ENCODE measurements around the gene PROCA1. TPM values are rescaled to one million over a fixed set of nuclear protein-coding genes. Genes with fewer than 3 reads are reported as not detected.
A peak's percentile ranks its signal among the peaks of the same experiment; 100 is the strongest.
"Not testable (repeated sequence)": the region's sequence is repeated elsewhere in the genome, so short reads cannot be mapped to it uniquely, and the experiment has no call there.

Gene PROCA1
- total RNA-seq, 1 experiment from 2014 or later, result 1.1 TPM

DNA sequence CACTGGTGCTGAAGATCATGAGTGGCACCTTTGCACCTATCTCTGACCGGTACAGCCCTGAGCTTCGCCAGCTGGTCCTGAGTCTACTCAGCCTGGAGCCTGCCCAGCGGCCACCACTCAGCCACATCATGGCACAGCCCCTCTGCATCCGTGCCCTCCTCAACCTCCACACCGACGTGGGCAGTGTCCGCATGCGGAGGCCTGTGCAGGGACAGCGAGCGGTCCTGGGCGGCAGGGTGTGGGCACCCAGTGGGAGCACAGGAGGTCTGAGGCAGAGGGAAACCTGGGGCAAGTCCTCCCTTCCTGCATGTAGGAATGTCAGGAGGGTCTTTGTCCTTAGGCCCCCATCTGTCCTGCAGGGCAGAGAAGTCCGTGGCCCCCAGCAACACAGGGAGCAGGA lies 25.6 kb upstream of the PROCA1 start:
- H3K4me3 Mint-ChIP-seq (ENCODE audit: unreplicated experiment), result no peak overlapping the region
- POLR2A ChIA-PET, result no interaction called here

DNA sequence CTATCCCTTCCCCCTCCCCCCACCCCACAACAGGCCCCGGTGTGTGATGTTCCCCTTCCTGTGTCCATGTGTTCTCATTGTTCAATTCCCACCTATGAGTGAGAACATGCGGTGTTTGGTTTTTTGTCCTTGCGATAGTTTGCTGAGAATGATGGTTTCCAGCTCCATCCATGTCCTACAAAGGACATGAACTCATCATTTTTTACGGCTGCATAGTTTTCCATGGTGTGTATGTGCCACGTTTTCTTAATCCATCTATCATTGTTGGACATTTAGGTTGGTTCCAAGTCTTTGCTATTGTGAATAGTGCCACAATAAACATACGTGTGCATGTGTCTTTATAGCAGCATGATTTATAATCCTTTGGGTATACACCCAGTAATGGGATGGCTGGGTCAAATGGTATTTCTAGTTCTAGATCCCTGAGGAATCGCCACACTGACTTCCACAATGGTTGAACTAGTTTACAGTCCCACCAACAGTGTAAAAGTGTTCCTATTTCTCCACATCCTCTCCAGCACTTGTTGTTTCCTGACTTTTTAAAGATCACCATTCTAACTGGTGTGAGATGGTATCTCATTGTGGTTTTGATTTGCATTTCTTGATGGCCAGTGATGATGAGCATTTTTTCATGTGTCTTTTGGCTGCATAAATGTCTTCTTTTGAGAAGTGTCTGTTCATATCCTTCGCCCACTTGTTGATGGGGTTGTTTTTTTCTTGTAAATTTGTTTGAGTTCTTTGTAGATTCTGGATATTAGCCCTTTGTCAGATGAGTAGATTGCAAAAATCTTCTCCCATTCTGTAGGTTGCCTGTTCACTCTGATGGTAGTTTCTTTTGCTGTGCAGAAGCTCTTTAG lies 24.5 kb upstream of the PROCA1 start:
- H3K4me1 Mint-ChIP-seq (ENCODE audit: insufficient read depth, unreplicated experiment); H3K27ac Mint-ChIP-seq (ENCODE audit: low read depth, unreplicated experiment); BruUV-seq (replicated peaks); H3K36me3 Mint-ChIP-seq (ENCODE audit: insufficient read depth, unreplicated experiment); H3K9me3 Mint-ChIP-seq (ENCODE audit: unreplicated experiment); DNase-seq (ENCODE audit: unreplicated experiment); intact Hi-C loops (cut with micrococcal nuclease); H3K4me3 Mint-ChIP-seq (ENCODE audit: unreplicated experiment); H3K27me3 Mint-ChIP-seq (ENCODE audit: insufficient read depth, unreplicated experiment): not testable (repeated sequence)
- ChIA-PET POLR2A (interaction anchor here (0.7 to 18.0 kb wide), 3 partner anchors 11 to 216 kb away, joined by 3 to 1135 read pairs (median 3); partner anchors contain the start of genes RPL23A and TRAF4), CTCF (interaction anchor here (0.6 to 2.0 kb wide), 5 partner anchors 8 to 16 kb away, joined by 3 to 7 read pairs (median 3); partner anchors contain the start of gene TLCD1)

More for the DNA sequence above, 25.6 kb upstream of the PROCA1 start:
- no peaks in the 10 kb centered on the region for H3K9me3 Mint-ChIP-seq (ENCODE audit: unreplicated experiment)
- H3K27me3 Mint-ChIP-seq (ENCODE audit: insufficient read depth, unreplicated experiment), result no peaks in the 10 kb centered on the region
- intact Hi-C loops (cut with micrococcal nuclease), result no loop called here
- peaks cover 2% of the 10 kb centered on the region for H3K4me1 Mint-ChIP-seq (ENCODE audit: insufficient read depth, unreplicated experiment)
- CTCF ChIA-PET, result interaction anchor here (0.6 kb wide), 1 partner anchor 10 kb away, joined by 3 read pairs; no protein-coding TSS in a partner anchor
- DNase-seq (ENCODE audit: unreplicated experiment), result no peak
- no peak overlapping the region for H3K27ac Mint-ChIP-seq (ENCODE audit: low read depth, unreplicated experiment)
- TF ChIP-seq, protein P1, sequence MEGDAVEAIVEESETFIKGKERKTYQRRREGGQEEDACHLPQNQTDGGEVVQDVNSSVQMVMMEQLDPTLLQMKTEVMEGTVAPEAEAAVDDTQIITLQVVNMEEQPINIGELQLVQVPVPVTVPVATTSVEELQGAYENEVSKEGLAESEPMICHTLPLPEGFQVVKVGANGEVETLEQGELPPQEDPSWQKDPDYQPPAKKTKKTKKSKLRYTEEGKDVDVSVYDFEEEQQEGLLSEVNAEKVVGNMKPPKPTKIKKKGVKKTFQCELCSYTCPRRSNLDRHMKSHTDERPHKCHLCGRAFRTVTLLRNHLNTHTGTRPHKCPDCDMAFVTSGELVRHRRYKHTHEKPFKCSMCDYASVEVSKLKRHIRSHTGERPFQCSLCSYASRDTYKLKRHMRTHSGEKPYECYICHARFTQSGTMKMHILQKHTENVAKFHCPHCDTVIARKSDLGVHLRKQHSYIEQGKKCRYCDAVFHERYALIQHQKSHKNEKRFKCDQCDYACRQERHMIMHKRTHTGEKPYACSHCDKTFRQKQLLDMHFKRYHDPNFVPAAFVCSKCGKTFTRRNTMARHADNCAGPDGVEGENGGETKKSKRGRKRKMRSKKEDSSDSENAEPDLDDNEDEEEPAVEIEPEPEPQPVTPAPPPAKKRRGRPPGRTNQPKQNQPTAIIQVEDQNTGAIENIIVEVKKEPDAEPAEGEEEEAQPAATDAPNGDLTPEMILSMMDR (IDR thresholded peaks at IDR 0.05; ENCODE audit: unreplicated experiment), result no peak
- H3K36me3 Mint-ChIP-seq (ENCODE audit: insufficient read depth, unreplicated experiment), result peaks cover 6% of the 10 kb centered on the region
- BruUV-seq (replicated peaks), result no TSS peak

DNA sequence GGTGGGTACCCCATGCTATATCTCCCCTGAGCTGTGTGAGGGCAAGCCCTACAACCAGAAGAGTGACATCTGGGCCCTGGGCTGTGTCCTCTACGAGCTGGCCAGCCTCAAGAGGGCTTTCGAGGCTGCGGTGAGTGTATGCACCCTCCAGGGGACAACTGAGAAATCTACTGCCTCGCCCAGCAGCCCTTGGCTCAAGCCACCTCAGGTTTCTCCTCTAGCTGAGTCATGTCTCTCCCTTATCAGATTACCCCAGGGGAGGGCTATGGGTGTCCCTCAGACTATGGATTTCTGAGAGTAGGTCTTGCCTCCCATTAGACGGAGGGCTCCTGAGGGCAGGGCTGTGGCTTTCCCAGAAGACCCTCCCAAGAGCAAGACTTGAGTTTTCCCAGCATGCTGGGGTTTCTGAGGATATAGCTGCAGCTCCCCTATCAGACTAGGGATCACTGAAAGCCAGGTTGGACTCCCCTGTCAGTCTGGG lies 23.6 kb upstream of the PROCA1 start:
- intact Hi-C loops (cut with micrococcal nuclease), result no loop called here
- ChIA-PET CTCF (interaction anchor here (0.6 to 2.0 kb wide), 5 partner anchors 8 to 17 kb away, joined by 3 to 7 read pairs (median 3); partner anchors contain the start of gene TLCD1), POLR2A (interaction anchor here (0.7 to 18.0 kb wide), 4 partner anchors 10 to 217 kb away, joined by 3 to 1135 read pairs (median 3); partner anchors contain the start of genes RPL23A and TRAF4)
- TF ChIP-seq, protein P1 (IDR thresholded peaks at IDR 0.05; ENCODE audit: unreplicated experiment), result no peak
- peak; percentile 39 for DNase-seq (ENCODE audit: unreplicated experiment)
- Mint-ChIP-seq H3K27ac (ENCODE audit: low read depth, unreplicated experiment) (no peak overlapping the region), H3K27me3 (ENCODE audit: insufficient read depth, unreplicated experiment) (no peaks in the 10 kb centered on the region), H3K36me3 (ENCODE audit: insufficient read depth, unreplicated experiment) (peaks cover 6% of the 10 kb centered on the region), H3K4me1 (ENCODE audit: insufficient read depth, unreplicated experiment) (peaks cover 5% of the 10 kb centered on the region), H3K4me3 (ENCODE audit: unreplicated experiment) (no peak overlapping the region), H3K9me3 (ENCODE audit: unreplicated experiment) (no peaks in the 10 kb centered on the region)
- BruUV-seq (replicated peaks), result no TSS peak

DNA sequence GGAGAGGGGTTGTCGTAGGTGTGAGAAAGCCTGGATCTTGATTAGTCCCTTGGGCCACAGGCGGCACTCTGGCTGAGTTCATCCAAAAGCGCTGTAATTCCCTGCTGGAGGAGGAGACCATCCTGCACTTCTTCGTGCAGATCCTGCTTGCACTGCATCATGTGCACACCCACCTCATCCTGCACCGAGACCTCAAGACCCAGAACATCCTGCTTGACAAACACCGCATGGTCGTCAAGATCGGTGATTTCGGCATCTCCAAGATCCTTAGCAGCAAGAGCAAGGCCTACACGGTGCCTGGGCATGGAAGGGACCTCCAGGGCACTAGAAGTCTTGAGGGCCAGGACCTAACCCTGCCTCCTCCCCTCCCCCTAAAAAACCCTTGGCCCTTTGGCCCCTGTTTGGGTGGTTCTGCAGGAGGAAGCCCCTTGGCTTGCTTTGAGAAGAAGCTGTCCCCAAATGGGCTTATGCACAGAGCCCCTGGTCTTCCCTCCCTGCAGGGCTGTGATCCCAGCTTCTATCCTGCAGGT lies 23.1 kb upstream of the PROCA1 start:
- H3K27ac Mint-ChIP-seq (ENCODE audit: low read depth, unreplicated experiment), result no peak overlapping the region
- TF ChIP-seq, protein P1 (IDR thresholded peaks at IDR 0.05; ENCODE audit: unreplicated experiment), result no peak
- H3K4me1 Mint-ChIP-seq (ENCODE audit: insufficient read depth, unreplicated experiment), result peaks cover 7% of the 10 kb centered on the region
- peaks cover 6% of the 10 kb centered on the region for H3K36me3 Mint-ChIP-seq (ENCODE audit: insufficient read depth, unreplicated experiment)
- intact Hi-C loops (cut with micrococcal nuclease), result no loop called here
- no peaks in the 10 kb centered on the region for H3K27me3 Mint-ChIP-seq (ENCODE audit: insufficient read depth, unreplicated experiment)
- CTCF ChIA-PET, result interaction anchor here (1.1 to 2.0 kb wide), 4 partner anchors 8 to 17 kb away, joined by 3 to 7 read pairs (median 4); partner anchors contain the start of gene TLCD1
- DNase-seq (ENCODE audit: unreplicated experiment), result no peak
- no peaks in the 10 kb centered on the region for H3K9me3 Mint-ChIP-seq (ENCODE audit: unreplicated experiment)
- H3K4me3 Mint-ChIP-seq (ENCODE audit: unreplicated experiment), result no peak overlapping the region
- no TSS peak for BruUV-seq (replicated peaks)
- POLR2A ChIA-PET, result interaction anchor here (1.0 to 18.0 kb wide), 2 partner anchors 10 to 12 kb away, joined by 3 to 1135 read pairs; partner anchors contain the start of gene TRAF4

All from MCF 10A (cell line).